Adrenal gland (tissue), 5 donors: ENCODE data around the gene ZCWPW2.

Source experiments
- CTCF ChIP-seq, 6 experiments: fragments of 450-650 bp in 4 of 6; fragments of 200-600 bp in 2 of 6; sonication (generic) in 1 of 6; IDR thresholded peaks; 1 replicate in 5 of 6; 2 replicates in 1 of 6; pipeline versions ENCODE4 v1.5.1 to v1.8.0; 2016 to 2021; ENCODE audit warnings: antibody characterized with exemption in 6 of 6, mild to moderate bottlenecking in 2 of 6, moderate library complexity in 1 of 6
- POLR2A ChIP-seq, 2 donors: fragments of 450-650 bp; IDR thresholded peaks; one replicate each; pipeline ENCODE4 v1.6.1; 2017; ENCODE audit warnings: antibody characterized with exemption in 2 of 2, mild to moderate bottlenecking in 2 of 2, moderate library complexity in 1 of 2
- donor health status: DM: no; HTN: no; CAD: no.

DNA sequence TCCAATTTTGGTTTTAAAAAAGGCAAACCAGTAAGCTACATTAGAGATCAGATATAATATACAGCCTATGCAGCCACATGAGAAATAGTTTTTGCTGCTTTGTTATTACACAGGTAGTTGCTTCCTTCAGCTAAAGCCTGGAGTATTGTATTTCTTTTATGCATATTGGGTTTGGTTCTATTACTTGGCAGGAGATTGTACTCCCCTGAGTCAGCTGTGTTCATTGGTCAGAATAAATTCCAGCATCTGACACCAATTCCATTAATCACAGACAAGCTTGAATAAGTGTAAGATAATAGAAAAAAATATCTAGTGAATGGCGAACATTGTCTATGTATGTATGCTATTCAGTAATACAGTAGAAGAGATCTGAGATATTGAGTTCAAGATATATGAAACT, 26.1 kb upstream of the ZCWPW2 start:
- TF ChIP-seq CTCF (IDR thresholded peaks at IDR 0.05), result no peak
- no peak for TF ChIP-seq POLR2A (IDR thresholded peaks at IDR 0.05)
